HG02571 (cell line): ENCODE data around the gene CYGB.

ENCODE experiments used
- ATAC-seq: cut with Tn5 transposase; IDR thresholded peaks from one replicate; pipeline ENCODE4 v1.9.1; 2021; ENCODE audit warnings: mild to moderate bottlenecking, moderate library complexity; ENCODE audit not compliant: unreplicated experiment

Gene CYGB

GRCh38 chr17:76484228-76484725, 53.2 kb downstream of the CYGB start:
- ATAC-seq, result no peak

GRCh38 chr17:76481071-76481655, 56.3 kb downstream of the CYGB start:
- ATAC-seq, result peak; percentile 49

GRCh38 chr17:76480632-76481031, 56.9 kb downstream of the CYGB start:
- no peak for ATAC-seq

GRCh38 chr17:76479515-76480060, 57.9 kb downstream of the CYGB start:
- ATAC-seq, result no peak

- no peak for ATAC-seq
Observed at GRCh38 chr17:76478730-76479514, 58.6 kb downstream of the CYGB start.

GRCh38 chr17:76478097-76478496, 59.4 kb downstream of the CYGB start:
- ATAC-seq, result no peak

- no peak for ATAC-seq
Observed at GRCh38 chr17:76477576-76477975, 59.9 kb downstream of the CYGB start.
